T follicular helper cell (primary cell): ENCODE results near the gene CACNA1G.

ENCODE experiments used
- DNase-seq: peaks from one replicate; pipeline ENCODE4 v3.0.0-alpha.2; 2020; ENCODE audit warnings: low read depth

Gene CACNA1G

GRCh38 chr17:50632637-50633036 is 72.1 kb downstream of the CACNA1G start:
- no peak for DNase-seq

DNA sequence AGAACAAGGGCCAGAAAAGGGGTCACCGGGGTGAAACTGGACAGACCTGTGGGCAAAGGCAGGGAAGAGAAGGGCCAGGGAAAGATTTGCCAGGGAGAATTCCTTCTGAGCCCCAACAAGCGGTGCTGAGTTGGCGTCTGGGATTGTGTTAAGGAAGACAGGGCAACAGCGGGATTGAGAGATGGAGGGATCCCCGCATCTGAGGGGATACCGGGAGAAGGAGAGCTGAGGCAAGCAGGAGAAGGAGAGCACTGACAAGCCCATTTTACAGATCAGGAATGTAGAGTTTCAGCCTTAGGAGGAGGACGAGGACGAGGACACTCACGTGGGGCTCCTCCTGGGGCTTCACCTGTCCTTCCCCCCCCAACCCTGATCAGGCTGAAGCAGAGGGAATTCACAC is 73.2 kb downstream of the CACNA1G start:
- no peak for DNase-seq

- DNase-seq: no peak
Observed at GRCh38 chr17:50634224-50634914, 73.9 kb downstream of the CACNA1G start, which contains the start of gene ABCC3. Gene ABCC3, plus strand, starts transcription at chr17:50634881. Its CDS starts 56 bp downstream, at chr17:50634937.

- DNase-seq: no peak
Observed at GRCh38 chr17:50634915-50635731, 74.6 kb downstream of the CACNA1G start.

DNA sequence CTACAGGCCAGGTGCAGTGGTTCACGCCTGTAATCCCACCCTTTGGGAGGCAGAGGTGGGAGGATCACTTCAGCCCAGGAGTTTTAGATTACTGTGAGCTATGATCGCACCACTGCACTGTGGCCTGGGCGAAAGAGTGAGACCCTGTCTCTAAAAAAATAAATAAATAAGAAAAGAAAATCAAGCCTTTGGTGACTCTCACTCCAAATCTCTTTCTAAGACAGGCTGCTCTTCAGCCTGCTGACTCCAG is 75.1 kb downstream of the CACNA1G start:
- DNase-seq: no peak

GRCh38 chr17:50635982-50636803 is 75.7 kb downstream of the CACNA1G start:
- DNase-seq: no peak

DNA sequence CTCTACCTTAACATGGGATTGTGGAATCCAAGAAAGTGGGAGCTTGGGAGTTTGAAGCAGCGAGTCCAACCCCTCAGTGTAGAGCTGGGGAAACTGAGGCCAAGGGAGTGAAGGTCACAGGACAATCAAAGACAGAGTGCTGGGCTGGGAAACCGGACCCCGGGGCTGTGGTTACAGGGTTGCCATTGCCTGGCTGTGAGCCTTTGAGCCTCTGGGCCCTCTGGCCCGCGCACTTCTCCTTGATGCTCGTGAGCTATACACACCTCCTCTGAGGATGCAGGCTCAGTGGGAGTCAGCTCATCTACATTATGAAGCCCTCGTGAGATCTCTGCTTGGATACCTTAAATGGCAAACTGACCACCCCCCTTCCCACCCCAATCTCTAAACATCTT is 76.3 kb downstream of the CACNA1G start:
- no peak for DNase-seq

GRCh38 chr17:50637829-50638605 is 77.5 kb downstream of the CACNA1G start:
- no peak for DNase-seq

DNA sequence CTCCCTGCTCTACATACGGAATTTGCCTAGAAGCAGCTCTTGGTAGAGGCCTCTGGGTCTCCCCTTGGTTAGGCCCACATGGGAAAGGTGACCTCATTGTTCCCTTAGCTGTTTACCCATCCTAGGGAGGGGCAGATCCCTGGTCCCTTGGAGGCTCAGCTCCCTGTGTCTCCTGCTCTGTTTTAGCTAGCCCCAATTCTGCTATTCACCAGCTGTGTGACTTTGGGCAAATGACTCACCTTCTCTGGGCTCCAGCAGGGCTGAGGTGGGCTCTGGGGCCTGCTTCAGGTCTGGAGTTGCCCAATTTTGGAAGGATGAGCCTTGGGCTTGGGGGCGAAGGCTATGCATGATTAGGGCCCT is 78.1 kb downstream of the CACNA1G start:
- DNase-seq: no peak

GRCh38 chr17:50638966-50639713 is 78.6 kb downstream of the CACNA1G start:
- DNase-seq: no peak

DNA sequence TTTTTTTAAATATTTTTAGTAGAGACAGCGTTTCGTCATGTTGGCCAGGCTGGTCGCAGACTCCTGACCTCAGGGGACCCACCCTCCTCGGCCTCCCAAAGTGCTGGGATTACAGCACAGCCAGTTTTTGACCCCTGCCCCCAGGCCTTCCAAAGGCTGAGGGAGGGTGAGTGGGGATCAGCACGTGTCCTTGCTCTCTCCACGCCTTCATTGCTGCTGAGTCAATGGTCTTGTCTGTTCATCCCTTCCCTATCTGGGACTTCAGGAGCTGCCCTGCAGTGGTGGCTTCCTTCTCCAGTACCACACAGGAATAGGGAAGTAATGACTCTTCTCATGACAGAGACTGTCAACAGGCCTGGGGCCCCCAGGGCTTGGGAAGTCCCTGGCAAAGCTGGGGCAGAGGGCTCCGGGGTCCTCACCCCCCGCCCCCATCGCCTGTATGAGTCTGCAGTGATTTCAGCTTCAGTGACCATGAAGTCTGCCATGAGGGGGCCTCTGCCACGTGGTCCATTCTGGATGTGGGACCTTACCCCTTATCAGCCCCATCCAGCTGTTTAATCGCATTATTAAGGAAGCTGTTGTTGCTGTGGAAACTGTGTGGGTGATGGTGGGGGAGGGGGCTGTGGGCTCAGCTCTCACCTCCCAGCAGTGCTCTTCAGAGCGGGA is 80.3 kb downstream of the CACNA1G start:
- DNase-seq: no peak

- DNase-seq: no peak
Observed at GRCh38 chr17:50641357-50641756, 80.8 kb downstream of the CACNA1G start.

- DNase-seq: no peak
Observed at GRCh38 chr17:50642071-50642721, 81.7 kb downstream of the CACNA1G start.

GRCh38 chr17:50642722-50643656 is 82.5 kb downstream of the CACNA1G start:
- no peak for DNase-seq

DNA sequence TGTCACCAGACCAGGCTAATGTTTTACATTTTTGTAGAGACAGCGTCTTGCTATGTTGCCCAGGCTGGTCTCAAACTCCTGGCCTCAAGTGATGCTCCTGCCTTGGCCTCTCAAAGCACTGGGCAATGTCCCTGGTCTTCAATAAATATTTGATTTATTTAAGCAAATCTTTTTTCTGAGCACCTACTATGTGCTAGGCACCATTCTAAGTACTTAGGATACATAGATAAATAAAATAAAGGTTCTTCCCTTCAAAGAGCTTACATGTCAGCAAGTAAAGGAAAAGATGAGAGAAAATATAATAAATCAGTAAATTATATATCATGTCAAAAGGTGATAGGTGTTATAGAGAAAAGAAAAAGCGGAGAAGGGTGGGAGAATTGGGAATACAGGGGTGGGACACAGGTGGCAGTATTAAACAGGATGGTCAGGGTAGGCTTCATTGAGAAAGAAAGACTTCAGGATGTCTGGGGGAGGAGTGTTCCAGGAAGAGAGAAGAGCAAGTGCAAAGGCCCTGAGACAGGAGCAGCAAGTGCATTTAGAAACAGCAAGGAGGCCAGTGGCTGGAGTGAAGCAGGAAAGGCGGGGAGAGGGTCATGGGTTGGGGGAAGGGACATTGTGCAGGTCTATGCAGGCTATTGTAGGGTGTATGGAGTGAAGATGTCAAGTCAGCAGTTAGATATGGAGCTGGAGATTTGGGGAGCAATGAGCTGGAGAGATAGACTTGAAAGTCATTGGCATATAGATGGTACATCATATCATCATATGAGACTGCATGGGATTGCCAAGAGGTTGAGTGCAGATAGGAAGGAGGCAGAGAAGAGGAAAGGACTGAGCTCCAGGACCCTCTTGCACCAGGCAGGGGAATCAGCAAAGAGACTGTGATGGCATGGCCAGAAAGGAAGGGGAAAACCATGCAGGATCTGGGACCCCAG is 85.5 kb downstream of the CACNA1G start:
- no peak for DNase-seq

- no peak for DNase-seq
Observed at GRCh38 chr17:50647187-50647586, 86.7 kb downstream of the CACNA1G start.

DNA sequence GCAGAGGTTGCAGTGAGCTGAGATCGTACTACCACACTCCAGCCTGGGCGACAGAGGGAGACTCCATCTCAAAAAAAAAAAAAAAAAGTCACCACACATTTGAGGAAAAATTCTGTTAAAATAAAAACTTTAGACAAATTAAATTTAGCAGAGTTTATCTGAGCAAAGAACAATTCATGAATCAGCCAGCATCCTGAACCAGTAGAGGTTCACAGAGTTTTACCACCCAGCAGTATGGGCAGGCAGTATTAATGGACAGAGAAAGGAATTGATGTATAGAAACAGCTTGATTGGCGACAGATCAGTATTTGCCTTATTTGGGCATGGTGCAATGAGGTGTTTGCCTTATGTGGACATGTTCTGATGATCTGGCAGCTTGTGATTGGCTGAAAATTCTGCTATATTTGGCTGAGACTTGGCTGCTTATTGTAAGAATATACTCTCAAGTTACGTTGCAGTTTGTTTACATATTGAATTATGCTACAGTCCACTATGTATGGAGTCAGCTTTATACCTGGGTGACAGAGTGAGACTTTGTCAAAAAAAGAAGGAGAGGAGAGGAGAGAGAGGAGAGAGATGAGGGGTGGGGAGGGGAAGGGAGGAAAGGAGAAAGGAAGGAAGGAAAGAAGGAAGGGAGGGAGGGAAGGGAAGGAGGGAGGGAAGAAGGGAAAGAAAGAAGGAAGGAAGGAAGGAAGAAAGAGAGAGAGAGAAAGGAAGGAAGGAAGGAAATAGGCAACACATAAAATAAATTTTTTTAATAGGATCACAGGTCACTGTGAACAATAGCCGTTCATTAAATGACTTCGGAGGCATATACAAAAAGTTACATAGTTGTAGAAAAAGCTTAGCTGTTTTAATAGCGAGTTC is 88.8 kb downstream of the CACNA1G start:
- no peak for DNase-seq
